Measurements from ENCODE around the gene LPP.

GRCh38 chr3:188177721-188178120 lies 23.8 kb downstream of the LPP start:
- TF ChIP-seq CTCF (IDR thresholded peaks at IDR 0.05; ENCODE audit: low read length) (no peak), EZH2 (IDR thresholded peaks at IDR 0.05; ENCODE audit: borderline replicate concordance, low read length) (no peak)
